Activated B cell treated with CpG ODN at 0.5 μM for 24 hours (primary cell): Measurements from ENCODE around the gene DNAJC15. TPM values are rescaled to one million over a fixed set of nuclear protein-coding genes. Genes with fewer than 3 reads are reported as not detected.

Experiments used
- ATAC-seq: fragments of 200-7000 bp; cut with Tn5 transposase; one replicate; pipeline ENCODE4 v1.10.0; 2021; ENCODE audit warnings: low read depth, mild to moderate bottlenecking, moderate library complexity
- CTCF ChIA-PET: fragments of 350-600 bp; sonication (Branson Sonifier 250); formaldehyde crosslinking; loops from one replicate; lab custom pipeline; 2021; ENCODE audit warnings: antibody characterized with exemption; lab: Charles Lee
- POLR2A ChIA-PET: fragments of 350-600 bp; sonication (Branson Sonifier 250); formaldehyde crosslinking; loops from one replicate; lab custom pipeline; 2021; ENCODE audit warnings: antibody characterized with exemption; lab: Charles Lee
- DNase-seq: peaks from one replicate; pipeline ENCODE4 v3.0.0; 2022
- H3K27ac Mint-ChIP-seq: one replicate; pipeline ENCODE4 v1.8.0; 2020; ENCODE audit warnings: mixed read lengths
- H3K27me3 Mint-ChIP-seq: one replicate; pipeline ENCODE4 v1.8.0; 2021; ENCODE audit warnings: mixed read lengths
- H3K36me3 Mint-ChIP-seq: one replicate; pipeline ENCODE4 v1.8.0; 2021; ENCODE audit warnings: low read depth, mixed read lengths
- H3K4me1 Mint-ChIP-seq: one replicate; pipeline ENCODE4 v1.8.0; 2021; ENCODE audit warnings: mixed read lengths
- H3K4me3 Mint-ChIP-seq: one replicate; pipeline ENCODE4 v1.8.0; 2020; ENCODE audit warnings: mild to moderate bottlenecking, mixed read lengths
- H3K9me3 Mint-ChIP-seq: one replicate; pipeline ENCODE4 v1.8.0; 2020; ENCODE audit warnings: mixed read lengths
- intact Hi-C: fragments of 100-400 bp; cut with micrococcal nuclease; formaldehyde crosslinking; loops from one replicate; pipeline ENCODE4 v1.15.1; 2024
- total RNA-seq: library from RNA; stranded (reverse); gene quantifications from 2 replicates; pipeline ENCODE4 v1.2.3, GENCODE V29; 2022
- TF ChIP-seq, protein P1 (sequence below): fragments of 200-600 bp; IDR thresholded peaks from one replicate; pipeline ENCODE4 v1.8.0; 2022; ENCODE audit warnings: antibody characterized with exemption, mild to moderate bottlenecking

DNAJC15 gene
- total RNA-seq = 19.1 and 19.3 TPM in 2 replicates

DNA sequence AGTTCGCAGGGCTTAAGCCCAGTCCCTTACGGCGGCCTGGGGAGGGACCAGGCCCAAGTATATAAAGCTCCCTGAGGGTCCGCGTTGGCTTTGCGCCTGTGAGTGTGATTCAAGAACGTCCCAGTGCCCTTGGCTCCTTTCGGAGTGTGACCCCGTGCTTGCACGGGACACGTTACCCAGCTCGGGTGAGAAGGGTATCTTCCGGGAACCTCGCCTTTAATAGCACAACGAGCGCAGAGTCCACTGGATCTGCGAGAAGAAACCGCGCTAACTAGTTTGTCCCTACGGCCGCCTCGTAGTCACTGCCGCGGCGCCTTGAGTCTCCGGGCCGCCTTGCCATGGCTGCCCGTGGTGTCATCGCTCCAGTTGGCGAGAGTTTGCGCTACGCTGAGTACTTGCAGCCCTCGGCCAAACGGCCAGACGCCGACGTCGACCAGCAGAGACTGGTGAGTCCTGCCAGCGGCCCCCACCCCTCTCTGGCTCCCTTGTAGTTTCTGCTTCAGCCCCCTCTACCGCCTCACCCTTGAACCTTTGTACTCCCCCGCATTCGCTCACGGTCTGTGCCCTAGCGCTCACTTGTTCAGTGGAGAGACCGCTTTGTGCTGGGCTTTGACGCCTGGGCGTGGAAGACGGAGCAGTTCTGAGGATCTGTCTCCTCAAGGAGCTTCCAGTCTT, at the start of gene DNAJC15:
Gene DNAJC15 (plus strand): TSS at position 298 of the 675 bp plus-strand sequence. CDS start 41 bp downstream, at position 339.
- ChIA-PET POLR2A (interaction anchor here (0.7 to 4.4 kb wide), 18 partner anchors 9 to 632 kb away, joined by 3 to 50 read pairs (median 4); partner anchors contain the start of gene EPSTI1), CTCF (interaction anchor here (0.7 to 3.1 kb wide), 5 partner anchors 23 to 62 kb away, joined by 3 to 12 read pairs (median 6); no protein-coding TSS in a partner anchor)
- ATAC-seq (peak; percentile 85), DNase-seq (peak; percentile 81)
- TF ChIP-seq, protein P1, sequence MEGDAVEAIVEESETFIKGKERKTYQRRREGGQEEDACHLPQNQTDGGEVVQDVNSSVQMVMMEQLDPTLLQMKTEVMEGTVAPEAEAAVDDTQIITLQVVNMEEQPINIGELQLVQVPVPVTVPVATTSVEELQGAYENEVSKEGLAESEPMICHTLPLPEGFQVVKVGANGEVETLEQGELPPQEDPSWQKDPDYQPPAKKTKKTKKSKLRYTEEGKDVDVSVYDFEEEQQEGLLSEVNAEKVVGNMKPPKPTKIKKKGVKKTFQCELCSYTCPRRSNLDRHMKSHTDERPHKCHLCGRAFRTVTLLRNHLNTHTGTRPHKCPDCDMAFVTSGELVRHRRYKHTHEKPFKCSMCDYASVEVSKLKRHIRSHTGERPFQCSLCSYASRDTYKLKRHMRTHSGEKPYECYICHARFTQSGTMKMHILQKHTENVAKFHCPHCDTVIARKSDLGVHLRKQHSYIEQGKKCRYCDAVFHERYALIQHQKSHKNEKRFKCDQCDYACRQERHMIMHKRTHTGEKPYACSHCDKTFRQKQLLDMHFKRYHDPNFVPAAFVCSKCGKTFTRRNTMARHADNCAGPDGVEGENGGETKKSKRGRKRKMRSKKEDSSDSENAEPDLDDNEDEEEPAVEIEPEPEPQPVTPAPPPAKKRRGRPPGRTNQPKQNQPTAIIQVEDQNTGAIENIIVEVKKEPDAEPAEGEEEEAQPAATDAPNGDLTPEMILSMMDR = no peak
- peaks cover 32% of the 10 kb centered on the region for H3K36me3 Mint-ChIP-seq
- H3K27me3 Mint-ChIP-seq = no peaks in the 10 kb centered on the region
- peaks cover 47% of the 10 kb centered on the region for H3K4me1 Mint-ChIP-seq
- intact Hi-C loops = loop anchor here (1.0 to 10.0 kb wide), 8 partner anchors 22 to 1894 kb away; partner anchors contain the start of genes EPSTI1 and TSC22D1
- peak within 1 kb of the TSS; percentile 94 for H3K4me3 Mint-ChIP-seq
- no peaks in the 10 kb centered on the region for H3K9me3 Mint-ChIP-seq
- peak within 1 kb of the TSS; percentile 97 for H3K27ac Mint-ChIP-seq

DNA sequence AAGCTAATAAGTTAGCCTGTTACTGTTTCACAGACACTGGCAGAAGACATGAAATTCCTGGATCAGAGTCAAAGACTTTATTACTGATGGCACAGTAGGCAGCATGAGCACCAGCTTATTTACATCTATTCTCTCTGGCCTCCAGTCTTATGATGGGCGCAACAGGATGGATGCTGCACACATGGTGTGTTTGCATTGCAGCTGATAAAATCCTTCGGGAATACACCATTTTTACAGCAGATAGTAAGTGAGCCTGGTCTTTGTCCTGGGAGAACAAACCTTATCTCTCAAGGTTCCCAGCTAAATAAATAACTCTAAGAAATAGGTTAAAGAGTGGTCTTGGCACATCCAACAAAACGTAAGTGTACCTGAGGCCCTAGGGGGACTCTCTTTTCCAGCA, 47.3 kb upstream of the DNAJC15 start:
- H3K27ac Mint-ChIP-seq = no peak overlapping the region
- H3K36me3 Mint-ChIP-seq = peaks cover 27% of the 10 kb centered on the region
- intact Hi-C loops = loop anchor here (2.0 to 10.0 kb wide), 3 partner anchors 599 to 1664 kb away; partner anchors contain the start of gene NAA16
- ChIA-PET POLR2A (interaction anchor here (2.1 kb wide), 1 partner anchor 16 kb away, joined by 9 read pairs; the partner anchor contains the start of gene EPSTI1), CTCF (interaction anchor here (1.5 kb wide), 1 partner anchor 109 kb away, joined by 4 read pairs; no protein-coding TSS in a partner anchor)
- TF ChIP-seq, protein P1 = no peak
- H3K4me1 Mint-ChIP-seq = peaks cover 34% of the 10 kb centered on the region
- H3K27me3 Mint-ChIP-seq = no peaks in the 10 kb centered on the region
- no peak for DNase-seq
- H3K4me3 Mint-ChIP-seq = no peak overlapping the region
- ATAC-seq = no peak
- peaks cover 4% of the 10 kb centered on the region for H3K9me3 Mint-ChIP-seq

DNA sequence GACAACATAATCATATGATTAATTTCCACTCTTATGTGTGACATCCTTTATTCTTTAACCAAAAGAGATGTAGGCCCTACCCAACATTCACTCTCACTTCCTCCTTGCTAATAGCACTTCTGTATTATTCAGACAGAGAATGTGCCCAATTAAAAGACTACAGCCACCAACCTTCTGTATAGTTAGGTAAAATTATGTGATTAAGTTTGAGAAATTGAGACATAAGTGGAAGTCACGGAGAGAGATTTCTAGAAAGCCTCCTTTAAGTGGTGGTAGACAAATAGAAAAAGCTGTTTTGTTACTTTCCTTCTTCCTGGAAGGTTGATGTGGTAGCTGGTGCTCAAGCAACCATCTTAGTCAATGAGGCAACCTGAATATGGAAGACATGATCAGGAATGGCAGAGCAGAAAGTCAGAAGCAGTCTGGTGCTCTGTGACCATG, 46.1 kb upstream of the DNAJC15 start:
- H3K27me3 Mint-ChIP-seq = no peaks in the 10 kb centered on the region
- DNase-seq = no peak
- CTCF ChIA-PET = no interaction called here
- H3K27ac Mint-ChIP-seq = peak overlapping the region; percentile 42
- peak overlapping the region; percentile 7 for H3K4me3 Mint-ChIP-seq
- POLR2A ChIA-PET = interaction anchor here (0.5 to 2.1 kb wide), 4 partner anchors 15 to 1297 kb away, joined by 3 to 9 read pairs (median 4); partner anchors contain the start of genes DNAJC15 and EPSTI1
- peaks cover 25% of the 10 kb centered on the region for H3K4me1 Mint-ChIP-seq
- TF ChIP-seq, protein P1 = no peak
- peaks cover 34% of the 10 kb centered on the region for H3K36me3 Mint-ChIP-seq
- intact Hi-C loops = loop anchor here (1.0 to 10.0 kb wide), 6 partner anchors 15 to 1665 kb away; partner anchors contain the start of genes EPSTI1 and NAA16
- peaks cover 4% of the 10 kb centered on the region for H3K9me3 Mint-ChIP-seq
- peak; percentile 97 for ATAC-seq

DNA sequence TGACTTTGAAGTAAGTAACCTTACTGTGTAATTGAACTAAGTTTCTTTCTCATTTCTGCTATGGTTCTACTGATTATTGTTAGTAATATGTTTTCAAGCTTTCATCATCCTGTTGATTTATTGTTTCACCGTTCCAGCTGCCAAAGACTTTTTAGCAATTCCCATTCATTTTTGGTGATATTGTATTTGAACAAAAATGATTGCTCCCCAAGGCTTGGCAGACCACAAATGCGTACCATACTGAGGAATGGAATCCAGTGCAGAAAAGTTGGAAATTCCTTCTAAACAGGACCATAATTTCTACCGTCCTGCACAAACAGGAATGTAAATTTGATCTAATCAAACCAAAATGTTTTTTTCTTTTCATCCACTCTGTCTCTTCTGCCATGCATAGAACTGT, 42.1 kb upstream of the DNAJC15 start:
- Mint-ChIP-seq H3K4me1 (peaks cover 51% of the 10 kb centered on the region), H3K27ac (no peak overlapping the region), H3K36me3 (peaks cover 29% of the 10 kb centered on the region), H3K27me3 (no peaks in the 10 kb centered on the region), H3K4me3 (no peak overlapping the region), H3K9me3 (peaks cover 4% of the 10 kb centered on the region)
- ATAC-seq = no peak
- intact Hi-C loops = no loop called here
- CTCF ChIA-PET = no interaction called here
- no peak for DNase-seq
- POLR2A ChIA-PET = interaction anchor here (0.9 to 1.3 kb wide), 2 partner anchors 9 to 11 kb away, joined by 3 to 4 read pairs; partner anchors contain the start of gene EPSTI1
- TF ChIP-seq, protein P1 = no peak
